Heart right ventricle (tissue), 16 donors: Measurements from ENCODE around the gene CASK. TPM values are rescaled to one million over a fixed set of nuclear protein-coding genes. Genes with fewer than 3 reads are reported as not detected.

Source experiments
- ATAC-seq, 8 donors: fragments of 200-7000 bp; cut with Tn5 transposase; one replicate each; pipeline ENCODE4 v1.9.1; 2020; ENCODE audit warnings: mild to moderate bottlenecking in 8 of 8, moderate library complexity in 8 of 8, moderate number of reproducible peaks in 1 of 8
- DNase-seq, 2 donors: peaks; one replicate each; pipeline ENCODE4 v3.0.0-alpha.2; 2020
- H3K27ac ChIP-seq, 10 donors: fragments of 200-600 bp; sonication (generic) in 2 of 10; one replicate each; pipeline versions ENCODE4 v1.5.0 to v1.8.0; 2020 to 2022; ENCODE audit warnings: mild to moderate bottlenecking in 3 of 10
- H3K27me3 ChIP-seq, 7 donors: fragments of 200-600 bp; one replicate each; pipeline ENCODE4 v1.8.0; 2021 to 2022; ENCODE audit warnings: mild to moderate bottlenecking in 2 of 7
- H3K36me3 ChIP-seq, 9 donors: fragments of 200-600 bp; sonication (generic) in 1 of 9; one replicate each; pipeline versions ENCODE4 v1.5.0 to v1.8.0; 2020 to 2022; ENCODE audit warnings: mild to moderate bottlenecking in 2 of 9
- H3K4me1 ChIP-seq, 9 donors: fragments of 200-600 bp; sonication (generic) in 1 of 9; one replicate each; pipeline versions ENCODE4 v1.5.0 to v1.8.0; 2020 to 2022; ENCODE audit warnings: mild to moderate bottlenecking in 4 of 9
- H3K4me3 ChIP-seq, 10 donors: fragments of 200-600 bp; sonication (generic) in 2 of 10; one replicate each; pipeline versions ENCODE4 v1.5.0 to v1.8.0; 2020 to 2022; ENCODE audit warnings: mild to moderate bottlenecking in 7 of 10, moderate library complexity in 2 of 10
- H3K9me3 ChIP-seq, 11 donors: fragments of 200-600 bp in 10 of 11; sonication (generic) in 2 of 11; one replicate each; pipeline versions ENCODE4 v1.5.0 to v1.8.0; 2013 to 2022; ENCODE audit warnings: mild to moderate bottlenecking in 2 of 11, control low read depth in 1 of 11, moderate library complexity in 1 of 11
- WGBS, 2 donors: extraction: QIAGEN DNeasy Blood & Tissue Kit; methylation state at CpG; one replicate each; pipeline ENCODE4 v1.1.7; 2013; ENCODE audit warnings: inconsistent platforms in 1 of 2; 5-methylcytosine and 5-hydroxymethylcytosine counted together
- intact Hi-C, 10 donors: fragments of 100-400 bp; cut with DNase I; formaldehyde crosslinking; loops; one replicate each; pipeline versions ENCODE4 v1.11.1 to v1.14.2; 2022
- polyA plus RNA-seq, 2 donors: library from polyadenylated mRNA; stranded (reverse); fragments of 200-250 nt; gene quantifications; one replicate each; pipeline ENCODE4 v1.2.3, GENCODE V29; 2013
- total RNA-seq, 10 donors: library from RNA; stranded (reverse); fragmentation: NEBNext Ultra II Directional in 3 of 10; extraction: Animal tissue kit (Norgen Biotek cat#: 25700) in 3 of 10; gene quantifications; one replicate each; pipeline versions ENCODE4 v1.2.1 to v1.2.4, GENCODE V29; 2021 to 2023
- TF ChIP-seq, protein P1 (sequence below), 9 donors: fragments of 200-600 bp; sonication (generic) in 2 of 9; IDR thresholded peaks; one replicate each; pipeline versions ENCODE4 v1.5.0 to v1.8.0; 2021 to 2022; ENCODE audit warnings: antibody characterized with exemption in 9 of 9, mild to moderate bottlenecking in 5 of 9, moderate library complexity in 1 of 9
- donor health status: Arrhythmogenic right ventricular cardiomyopathy.
- donor health status: ischemic (EF 13 %, LVEDD 7.1; RV severe dilation, severe dysfunction).
- donor health status: healthy with polysubstance abuse.
- donor health status: DM: no; HTN: yes; CAD: no.
- donor health status: DM: no; HTN: no; CAD: no.
- donor health status: ischemic (EF 25% LVEDD 6.9; RV normal size, moderate dysfunction).
- donor health status: ischemic (EF 25% LVEDD 5.7; RV mildly dilated, moderate dysfunction).
- donor health status: healthy.
- donor health status: DM: yes; HTN: yes; CAD: no.
- donor health status: Ischemic cardiomyopathy.
- donor health status: ischemic (EF 35%, LVEDD 5.7; RV mildly dilated, moderate dysfunction).
- donor health status: nonischemic (EF 11% LVEDD 7.7; RV severe dilation, severe dysfunction).
- donor health status: DM: yes; HTN: yes; CAD: no.
- donor health status: PGD.
- donor health status: ischemic (EF 29% LVEDD 5.4; RV normal size, mild dysfunction).
- donor health status: nonischemic (EF 23%, LVEDD 6.1; RV moderate dilation, normal function).

The CASK gene
- total and polyA plus RNA-seq, 12 donors, result 2.2 to 20.7 (median 12.7) TPM

- no peak for DNase-seq
- TF ChIP-seq, protein P1, sequence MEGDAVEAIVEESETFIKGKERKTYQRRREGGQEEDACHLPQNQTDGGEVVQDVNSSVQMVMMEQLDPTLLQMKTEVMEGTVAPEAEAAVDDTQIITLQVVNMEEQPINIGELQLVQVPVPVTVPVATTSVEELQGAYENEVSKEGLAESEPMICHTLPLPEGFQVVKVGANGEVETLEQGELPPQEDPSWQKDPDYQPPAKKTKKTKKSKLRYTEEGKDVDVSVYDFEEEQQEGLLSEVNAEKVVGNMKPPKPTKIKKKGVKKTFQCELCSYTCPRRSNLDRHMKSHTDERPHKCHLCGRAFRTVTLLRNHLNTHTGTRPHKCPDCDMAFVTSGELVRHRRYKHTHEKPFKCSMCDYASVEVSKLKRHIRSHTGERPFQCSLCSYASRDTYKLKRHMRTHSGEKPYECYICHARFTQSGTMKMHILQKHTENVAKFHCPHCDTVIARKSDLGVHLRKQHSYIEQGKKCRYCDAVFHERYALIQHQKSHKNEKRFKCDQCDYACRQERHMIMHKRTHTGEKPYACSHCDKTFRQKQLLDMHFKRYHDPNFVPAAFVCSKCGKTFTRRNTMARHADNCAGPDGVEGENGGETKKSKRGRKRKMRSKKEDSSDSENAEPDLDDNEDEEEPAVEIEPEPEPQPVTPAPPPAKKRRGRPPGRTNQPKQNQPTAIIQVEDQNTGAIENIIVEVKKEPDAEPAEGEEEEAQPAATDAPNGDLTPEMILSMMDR (IDR thresholded peaks at IDR 0.05), result no peak
- 56 to 66% methylated on average over 2 of the region's 2 CpGs for WGBS, 2 donors
- Histone ChIP-seq H3K27ac (no peak overlapping the region), H3K36me3 (no peaks in the 10 kb centered on the region), H3K27me3 (peaks cover 0 to 31% (median 0%) of the 10 kb centered on the region in 7 donors), H3K4me1 (peaks cover 0 to 13% (median 0%) of the 10 kb centered on the region in 9 donors), H3K9me3 (no peaks in the 10 kb centered on the region), H3K4me3 (no peak overlapping the region)
- peak in 1 of 8 donors; percentile 39 for ATAC-seq
- intact Hi-C loops, result no loop called here
These were observed 323.1 kb downstream of the CASK start for GRCh38 chrX:41600291-41600690.

DNA sequence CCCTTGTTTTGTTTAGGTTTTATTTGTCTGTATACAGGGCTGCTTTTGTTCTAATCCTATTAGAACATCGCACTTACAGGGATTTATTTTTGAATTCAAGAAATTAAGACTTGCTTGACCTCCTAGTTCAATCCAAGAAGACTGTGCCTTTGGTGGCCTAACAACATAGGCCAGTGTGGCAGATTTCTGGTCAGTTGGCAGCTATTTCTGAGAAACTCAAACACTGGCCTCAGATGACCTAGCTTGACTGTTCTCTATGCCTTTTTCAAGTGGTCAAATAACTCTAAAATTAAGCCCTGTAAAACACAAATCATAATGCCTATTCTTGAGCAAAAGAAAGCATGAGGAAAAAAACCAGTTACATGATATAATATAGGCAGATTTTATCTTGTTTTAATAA is 323.8 kb downstream of the CASK start:
- Histone ChIP-seq H3K4me3 (no peak overlapping the region), H3K27ac (no peak overlapping the region), H3K27me3 (peaks cover 0 to 31% (median 0%) of the 10 kb centered on the region in 7 donors), H3K4me1 (peaks cover 0 to 13% (median 0%) of the 10 kb centered on the region in 9 donors), H3K36me3 (no peaks in the 10 kb centered on the region), H3K9me3 (no peaks in the 10 kb centered on the region)
- WGBS, 2 donors, result 72 to 73% methylated on average over 1 of the region's 1 CpG
- DNase-seq, result no peak
- intact Hi-C loops, result no loop called here
- no peak for ATAC-seq
- TF ChIP-seq, protein P1 (IDR thresholded peaks at IDR 0.05), result no peak

DNA sequence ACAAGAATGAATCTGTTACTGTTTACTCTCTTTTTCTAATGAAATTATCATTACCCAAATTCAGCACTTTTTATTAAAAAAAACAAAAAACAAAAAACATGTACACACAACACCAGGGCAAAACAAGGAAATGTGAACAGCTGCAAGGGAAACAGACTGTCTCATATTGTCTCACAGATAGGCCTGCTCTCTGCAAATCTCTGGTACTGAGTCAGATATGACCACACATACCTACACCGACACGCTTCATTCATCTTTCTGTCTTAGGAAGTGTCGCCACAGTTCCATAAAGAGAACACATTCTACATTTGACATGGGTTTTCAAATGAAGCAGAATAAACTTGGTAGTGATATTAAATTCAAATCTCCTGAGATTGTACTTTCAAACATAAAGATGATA is 326.8 kb downstream of the CASK start:
- no peaks in the 10 kb centered on the region for H3K36me3 ChIP-seq
- no peaks in the 10 kb centered on the region for H3K9me3 ChIP-seq
- intact Hi-C loops, result no loop called here
- DNase-seq, result no peak
- H3K27ac ChIP-seq, result no peak overlapping the region
- TF ChIP-seq, protein P1 (IDR thresholded peaks at IDR 0.05), result no peak
- peaks cover 0 to 13% (median 0%) of the 10 kb centered on the region in 9 donors for H3K4me1 ChIP-seq
- WGBS, 2 donors, result 89 to 96% methylated on average over 3 of the region's 3 CpGs
- ATAC-seq, result no peak
- H3K27me3 ChIP-seq, result peaks cover 0 to 46% (median 0%) of the 10 kb centered on the region in 7 donors
- no peak overlapping the region for H3K4me3 ChIP-seq

DNA sequence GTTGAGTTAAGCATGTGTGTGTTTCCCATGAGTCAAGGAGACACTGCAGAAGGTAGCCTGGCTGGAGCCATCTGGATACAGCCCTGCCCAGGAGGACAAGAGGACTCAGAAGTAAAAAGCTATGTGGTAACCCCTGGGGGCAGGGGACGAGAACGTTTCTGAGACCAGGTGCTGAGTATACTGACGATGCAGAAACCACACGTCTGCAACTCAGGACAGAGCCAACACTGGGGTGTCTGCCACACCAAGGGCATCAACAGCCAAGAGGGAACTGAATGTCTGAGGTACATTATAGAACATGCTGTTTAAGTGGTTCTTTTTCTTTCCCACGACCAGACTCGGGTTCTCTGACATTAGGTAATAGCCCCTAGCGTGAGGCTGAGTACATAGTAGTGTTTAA is 328.7 kb downstream of the CASK start:
- Histone ChIP-seq H3K36me3 (no peaks in the 10 kb centered on the region), H3K4me1 (peaks cover 0 to 7% (median 0%) of the 10 kb centered on the region in 9 donors), H3K27ac (no peak overlapping the region), H3K4me3 (no peak overlapping the region), H3K27me3 (peaks cover 0 to 44% (median 0%) of the 10 kb centered on the region in 7 donors), H3K9me3 (no peaks in the 10 kb centered on the region)
- TF ChIP-seq, protein P1 (IDR thresholded peaks at IDR 0.05), result no peak
- ATAC-seq (peak in 1 of 8 donors; percentile 63), DNase-seq (no peak)
- WGBS, 2 donors, result 72 to 80% methylated on average over 7 of the region's 7 CpGs
- intact Hi-C loops, result no loop called here
